B cell (primary cell): Measurements from ENCODE around the gene DDX23. TPM values are rescaled to one million over a fixed set of nuclear protein-coding genes. Genes with fewer than 3 reads are reported as not detected.

Source experiments
- ATAC-seq: fragments of 200-7000 bp; cut with Tn5 transposase; one replicate; pipeline ENCODE4 v1.10.0; 2021; ENCODE audit warnings: low read depth, mild to moderate bottlenecking, moderate number of reproducible peaks, moderate library complexity
- CTCF ChIA-PET: fragments of 350-600 bp; sonication (Branson Sonifier 250); formaldehyde crosslinking; loops from one replicate; lab custom pipeline; 2021; ENCODE audit warnings: antibody characterized with exemption, inconsistent platforms; lab: Charles Lee
- POLR2A ChIA-PET: fragments of 350-600 bp; sonication (Branson Sonifier 250); formaldehyde crosslinking; loops from one replicate; lab custom pipeline; 2021; ENCODE audit warnings: antibody characterized with exemption; lab: Charles Lee
- DNase-seq: peaks from one replicate; pipeline ENCODE4 v3.0.0; 2013
- H2AFZ ChIP-seq: 2 replicates; pipeline ENCODE4 v1.6.1; 2012; ENCODE audit warnings: mild to moderate bottlenecking, low read depth, low read length; ENCODE audit not compliant: insufficient read depth, poor library complexity, severe bottlenecking
- H3K27ac ChIP-seq, 2 donors: 1 replicate in 1 of 2; 2 replicates in 1 of 2; pipeline ENCODE4 v1.5.1; 2012 to 2013; ENCODE audit warnings: low read length in 2 of 2, mild to moderate bottlenecking in 2 of 2, moderate library complexity in 1 of 2
- H3K27me3 ChIP-seq, 4 experiments: fragments of 200-600 bp in 1 of 4; sonication (generic) in 1 of 4; replicated peaks in 1 of 4; 1 replicate in 2 of 4; 2 replicates in 2 of 4; pipeline versions ENCODE4 v1.6.1 to v1.7.0; 2013 to 2016; ENCODE audit warnings: low read length in 3 of 4, mild to moderate bottlenecking in 2 of 4, mixed read lengths in 1 of 4, moderate library complexity in 1 of 4; ENCODE audit not compliant: insufficient read depth in 4 of 4, control insufficient read depth in 3 of 4; ENCODE audit errors: control extremely low read depth in 1 of 4
- H3K36me3 ChIP-seq, 2 experiments: replicated peaks in 1 of 2; 1 replicate in 1 of 2; 2 replicates in 1 of 2; pipeline versions ENCODE4 v1.6.1 to v1.7.1; 2013; ENCODE audit warnings: low read length in 1 of 2; ENCODE audit not compliant: insufficient read depth in 2 of 2, control insufficient read depth in 1 of 2; ENCODE audit errors: control extremely low read depth in 1 of 2, extremely low read depth in 1 of 2
- H3K4me1 ChIP-seq, 2 donors: fragments of 200-600 bp in 1 of 2; sonication (generic) in 1 of 2; 1 replicate in 1 of 2; 2 replicates in 1 of 2; pipeline versions ENCODE4 v1.5.1 to v1.6.1; 2013 to 2017; ENCODE audit warnings: low read length in 2 of 2; ENCODE audit not compliant: control insufficient read depth in 2 of 2, insufficient read depth in 2 of 2
- H3K4me2 ChIP-seq: replicated peaks from 2 replicates; pipeline ENCODE3; 2012; ENCODE audit warnings: mild to moderate bottlenecking, low read depth, low read length; ENCODE audit not compliant: poor library complexity, severe bottlenecking
- H3K4me3 ChIP-seq, 5 experiments: fragments of 200-600 bp in 1 of 5; sonication (generic) in 1 of 5; 1 replicate in 3 of 5; 2 replicates in 2 of 5; pipeline versions ENCODE4 v1.5.1 to v1.7.0; 2011 to 2016; ENCODE audit warnings: low read length in 4 of 5, mild to moderate bottlenecking in 4 of 5, low read depth in 2 of 5, control low read depth in 1 of 5, moderate library complexity in 1 of 5; ENCODE audit not compliant: insufficient read depth in 1 of 5; ENCODE audit errors: control extremely low read depth in 1 of 5, extremely low read depth in 1 of 5
- H3K79me2 ChIP-seq: fragments of 200-600 bp; sonication (generic); one replicate; pipeline ENCODE4 v1.6.0; 2016; ENCODE audit warnings: low read length; ENCODE audit not compliant: control insufficient read depth, insufficient read depth
- H3K9ac ChIP-seq: fragments of 200-600 bp; sonication (generic); 2 replicates; pipeline ENCODE4 v1.6.1; 2017; ENCODE audit warnings: mild to moderate bottlenecking, low read length, moderate library complexity
- H3K9me3 ChIP-seq, 3 donors: one replicate each; pipeline versions ENCODE4 v1.6.1 to v1.7.1; 2013; ENCODE audit warnings: low read length in 2 of 3; ENCODE audit not compliant: control insufficient read depth in 2 of 3, insufficient read depth in 1 of 3; ENCODE audit errors: control extremely low read depth in 1 of 3
- H4K20me1 ChIP-seq: 2 replicates; pipeline ENCODE4 v1.6.0; 2012; ENCODE audit warnings: mild to moderate bottlenecking, low read length; ENCODE audit not compliant: insufficient read depth, control insufficient read depth, poor library complexity, severe bottlenecking
- H3K27ac Mint-ChIP-seq: one replicate; pipeline ENCODE4 v1.8.0; 2021; ENCODE audit warnings: mixed read lengths
- H3K27me3 Mint-ChIP-seq: one replicate; pipeline ENCODE4 v1.8.0; 2021; ENCODE audit warnings: mixed read lengths
- H3K4me1 Mint-ChIP-seq: one replicate; pipeline ENCODE4 v1.8.0; 2021; ENCODE audit warnings: mixed read lengths
- H3K4me3 Mint-ChIP-seq: one replicate; pipeline ENCODE4 v1.8.0; 2021; ENCODE audit warnings: mixed read lengths
- H3K9me3 Mint-ChIP-seq: one replicate; pipeline ENCODE4 v1.8.0; 2022; ENCODE audit warnings: mixed read lengths; ENCODE audit not compliant: insufficient read depth
- CTCF ChIP-seq: fragments of 200-600 bp; IDR thresholded peaks from one replicate; pipeline ENCODE4 v1.8.0; 2022; ENCODE audit warnings: antibody characterized with exemption, mild to moderate bottlenecking
- EZH2 ChIP-seq: IDR thresholded peaks from 2 replicates; pipeline ENCODE4 v1.6.1; 2012; ENCODE audit warnings: borderline replicate concordance, low read depth, mild to moderate bottlenecking, moderate library complexity, low read length; ENCODE audit not compliant: insufficient read depth, poor library complexity, severe bottlenecking
- WGBS: methylation state at CpG from one replicate; pipeline ENCODE4 v1.1.5; 2013; ENCODE audit warnings: missing lambda C conversion rate; ENCODE audit not compliant: insufficient coverage; 5-methylcytosine and 5-hydroxymethylcytosine counted together
- intact Hi-C: fragments of 100-400 bp; cut with micrococcal nuclease; formaldehyde crosslinking; loops from one replicate; pipeline ENCODE4 v1.10.0; 2022
- polyA plus RNA-seq: library from polyadenylated mRNA; depleted of rRNA; stranded (reverse); fragments of >200 nt; gene quantifications from 2 replicates; pipeline ENCODE4 v1.2.3, GENCODE V29; 2012
- total RNA-seq, 2 donors: library from RNA; stranded (reverse); fragments of 120-200 nt in 1 of 2; gene quantifications; 1 replicate in 1 of 2; 2 replicates in 1 of 2; pipeline versions ENCODE4 v1.2.3 to v1.2.4, GENCODE V29; 2013 to 2022

The DDX23 gene
- total and polyA plus RNA-seq, 2 donors (not counting 1 experiment from before 2014, with no cell fraction given) = 76.1 to 135 TPM

GRCh38 chr12:48822139-48822538, 29.8 kb downstream of the DDX23 start:
- WGBS = 97% methylated on average over 3 of the region's 5 CpGs

More at GRCh38 chr12:48822139-48822538, 29.8 kb downstream of the DDX23 start:
- no peak overlapping the region for H3K9ac ChIP-seq
- Mint-ChIP-seq H3K27ac (no peak overlapping the region), H3K27me3 (peaks cover 2% of the 10 kb centered on the region), H3K4me1 (peaks cover 15% of the 10 kb centered on the region), H3K9me3 (no peaks in the 10 kb centered on the region), H3K4me3 (no peak overlapping the region)
- no peaks in the 10 kb centered on the region for H3K79me2 ChIP-seq
- H4K20me1 ChIP-seq = peaks cover 7% of the 10 kb centered on the region
- H3K36me3 ChIP-seq = no peaks in the 10 kb centered on the region
- no peaks in the 10 kb centered on the region for H3K9me3 ChIP-seq
- peaks cover 10 to 16% of the 10 kb centered on the region in 2 donors for H3K4me1 ChIP-seq
- POLR2A ChIA-PET = no interaction called here
- peaks cover 0 to 13% (median 4%) of the 10 kb centered on the region in 4 experiments for H3K27me3 ChIP-seq
- DNase-seq (no peak), ATAC-seq (no peak)
- H3K4me3 ChIP-seq = no peak overlapping the region
- H3K27ac ChIP-seq = no peak overlapping the region
- CTCF ChIA-PET = no interaction called here
- H2AFZ ChIP-seq = no peak overlapping the region
- TF ChIP-seq EZH2 (no peak), CTCF (no peak)
- no peak overlapping the region for H3K4me2 ChIP-seq
- intact Hi-C loops = no loop called here
